Measurements from ENCODE around the gene COL18A1. TPM values are rescaled to one million over a fixed set of nuclear protein-coding genes. Genes with fewer than 3 reads are reported as not detected.

COL18A1 gene
- total RNA-seq, 1 experiment from 2014 or later: 676 TPM

DNA sequence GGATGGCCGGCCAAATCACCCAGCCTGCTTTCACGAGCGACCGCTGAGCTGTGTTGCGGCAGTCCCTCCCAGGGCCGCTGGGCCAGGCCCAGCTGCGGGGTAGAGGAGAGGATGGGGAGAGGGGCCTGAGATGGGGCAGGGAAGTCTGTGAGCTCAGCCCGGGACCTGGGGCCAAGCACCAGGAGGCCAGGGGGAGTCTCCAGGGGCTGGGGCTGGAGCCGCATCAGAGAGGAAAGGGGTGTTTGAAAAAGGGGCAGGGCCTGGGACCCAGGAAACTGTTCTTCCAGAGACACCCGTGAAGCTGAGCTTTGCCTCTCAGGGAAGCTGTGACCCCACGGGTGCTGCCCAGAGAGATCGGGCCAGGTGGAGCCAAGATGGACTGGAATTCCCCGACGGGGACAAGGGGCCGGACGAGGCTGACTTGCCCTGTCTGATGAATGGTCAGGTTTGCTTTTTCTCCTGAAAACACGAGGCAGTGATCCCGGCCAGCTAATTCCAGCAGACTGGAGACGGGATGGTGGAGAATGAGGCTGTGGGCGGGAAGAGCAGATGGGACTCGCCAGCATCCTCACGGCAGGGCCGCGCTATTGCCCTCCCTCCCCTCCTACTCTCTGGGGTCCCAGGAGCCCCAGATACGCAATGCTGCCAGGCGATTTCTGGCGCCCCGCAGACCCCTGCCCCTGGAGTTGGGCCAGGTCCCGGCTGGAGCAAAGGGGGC is 40.3 kb upstream of the COL18A1 start:
- Histone ChIP-seq H3K27ac (ENCODE audit: low read length) (peak overlapping the region; percentile 93), H3K4me1 (ENCODE audit: control insufficient read depth, insufficient read depth, low read length) (peaks cover 64% of the 10 kb centered on the region), H3K4me3 (ENCODE audit: low read depth in 2 of 2, low read length in 2 of 2) (no peak overlapping the region), H3K36me3 (ENCODE audit: control insufficient read depth, insufficient read depth, low read length) (no peaks in the 10 kb centered on the region), H3K9me3 (ENCODE audit: control insufficient read depth, insufficient read depth, low read depth, low read length) (no peaks in the 10 kb centered on the region), H3K27me3 (ENCODE audit: control insufficient read depth, insufficient read depth, low read length) (no peaks in the 10 kb centered on the region)
- ATAC-seq: peak; percentile 62
- TF ChIP-seq SIN3A (IDR thresholded peaks at IDR 0.05; ENCODE audit: borderline replicate concordance, insufficient read depth, low read depth, low read length) (no peak), POLR2AphosphoS5 (IDR thresholded peaks at IDR 0.05; ENCODE audit: low read depth, low read length) (no peak), TCF7L2 (IDR thresholded peaks at IDR 0.05; ENCODE audit: low read depth, low read length) (no peak)
- TF ChIP-seq, protein P1, sequence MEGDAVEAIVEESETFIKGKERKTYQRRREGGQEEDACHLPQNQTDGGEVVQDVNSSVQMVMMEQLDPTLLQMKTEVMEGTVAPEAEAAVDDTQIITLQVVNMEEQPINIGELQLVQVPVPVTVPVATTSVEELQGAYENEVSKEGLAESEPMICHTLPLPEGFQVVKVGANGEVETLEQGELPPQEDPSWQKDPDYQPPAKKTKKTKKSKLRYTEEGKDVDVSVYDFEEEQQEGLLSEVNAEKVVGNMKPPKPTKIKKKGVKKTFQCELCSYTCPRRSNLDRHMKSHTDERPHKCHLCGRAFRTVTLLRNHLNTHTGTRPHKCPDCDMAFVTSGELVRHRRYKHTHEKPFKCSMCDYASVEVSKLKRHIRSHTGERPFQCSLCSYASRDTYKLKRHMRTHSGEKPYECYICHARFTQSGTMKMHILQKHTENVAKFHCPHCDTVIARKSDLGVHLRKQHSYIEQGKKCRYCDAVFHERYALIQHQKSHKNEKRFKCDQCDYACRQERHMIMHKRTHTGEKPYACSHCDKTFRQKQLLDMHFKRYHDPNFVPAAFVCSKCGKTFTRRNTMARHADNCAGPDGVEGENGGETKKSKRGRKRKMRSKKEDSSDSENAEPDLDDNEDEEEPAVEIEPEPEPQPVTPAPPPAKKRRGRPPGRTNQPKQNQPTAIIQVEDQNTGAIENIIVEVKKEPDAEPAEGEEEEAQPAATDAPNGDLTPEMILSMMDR (IDR thresholded peaks at IDR 0.05): no peak
- TF ChIP-seq, protein P2, sequence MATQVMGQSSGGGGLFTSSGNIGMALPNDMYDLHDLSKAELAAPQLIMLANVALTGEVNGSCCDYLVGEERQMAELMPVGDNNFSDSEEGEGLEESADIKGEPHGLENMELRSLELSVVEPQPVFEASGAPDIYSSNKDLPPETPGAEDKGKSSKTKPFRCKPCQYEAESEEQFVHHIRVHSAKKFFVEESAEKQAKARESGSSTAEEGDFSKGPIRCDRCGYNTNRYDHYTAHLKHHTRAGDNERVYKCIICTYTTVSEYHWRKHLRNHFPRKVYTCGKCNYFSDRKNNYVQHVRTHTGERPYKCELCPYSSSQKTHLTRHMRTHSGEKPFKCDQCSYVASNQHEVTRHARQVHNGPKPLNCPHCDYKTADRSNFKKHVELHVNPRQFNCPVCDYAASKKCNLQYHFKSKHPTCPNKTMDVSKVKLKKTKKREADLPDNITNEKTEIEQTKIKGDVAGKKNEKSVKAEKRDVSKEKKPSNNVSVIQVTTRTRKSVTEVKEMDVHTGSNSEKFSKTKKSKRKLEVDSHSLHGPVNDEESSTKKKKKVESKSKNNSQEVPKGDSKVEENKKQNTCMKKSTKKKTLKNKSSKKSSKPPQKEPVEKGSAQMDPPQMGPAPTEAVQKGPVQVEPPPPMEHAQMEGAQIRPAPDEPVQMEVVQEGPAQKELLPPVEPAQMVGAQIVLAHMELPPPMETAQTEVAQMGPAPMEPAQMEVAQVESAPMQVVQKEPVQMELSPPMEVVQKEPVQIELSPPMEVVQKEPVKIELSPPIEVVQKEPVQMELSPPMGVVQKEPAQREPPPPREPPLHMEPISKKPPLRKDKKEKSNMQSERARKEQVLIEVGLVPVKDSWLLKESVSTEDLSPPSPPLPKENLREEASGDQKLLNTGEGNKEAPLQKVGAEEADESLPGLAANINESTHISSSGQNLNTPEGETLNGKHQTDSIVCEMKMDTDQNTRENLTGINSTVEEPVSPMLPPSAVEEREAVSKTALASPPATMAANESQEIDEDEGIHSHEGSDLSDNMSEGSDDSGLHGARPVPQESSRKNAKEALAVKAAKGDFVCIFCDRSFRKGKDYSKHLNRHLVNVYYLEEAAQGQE (IDR thresholded peaks at IDR 0.05; ENCODE audit: insufficient read depth in 1 of 2, low read depth in 2 of 2, low read length in 1 of 2): no peak
- no peak for DNase-seq (ENCODE audit: low read depth, low spot score)
- CTCF ChIA-PET: interaction anchor here (0.6 kb wide), 1 partner anchor 40 kb away, joined by 4 read pairs; no protein-coding TSS in a partner anchor
- intact Hi-C loops (cut with micrococcal nuclease; ENCODE audit: unreplicated experiment) (no loop called here), in situ Hi-C loops (cut with HindIII; ENCODE audit: low pct_unique_long_range_greater_than_20kb, low sequenced_read_pairs) (no loop called here)
- BruUV-seq (replicated peaks): no TSS peak
- POLR2A ChIA-PET: interaction anchor here (0.8 kb wide), 1 partner anchor 35 kb away, joined by 3 read pairs; no protein-coding TSS in a partner anchor

DNA sequence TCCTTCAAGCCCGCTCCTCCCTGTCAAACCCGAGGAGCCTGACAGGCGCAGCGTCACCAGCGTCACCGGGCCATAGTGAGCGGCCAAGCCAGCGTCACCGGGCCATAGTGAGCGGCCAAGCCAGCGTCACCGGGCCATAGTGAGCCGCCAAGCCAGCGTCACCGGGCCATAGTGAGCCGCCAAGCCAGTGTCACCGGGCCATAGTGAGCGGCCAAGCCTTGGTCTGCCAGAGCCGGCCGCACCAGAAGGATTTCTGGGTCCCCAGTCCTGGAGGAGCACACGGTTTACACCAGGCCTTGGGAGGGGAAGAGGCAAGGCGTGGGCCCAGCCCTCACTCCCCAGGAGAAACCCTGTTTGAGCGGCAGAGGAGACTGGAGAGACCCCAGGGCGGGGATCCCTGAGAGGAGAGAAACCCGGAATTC is 39.8 kb upstream of the COL18A1 start:
- ChIA-PET CTCF (no interaction called here), POLR2A (no interaction called here)
- H3K4me3 ChIP-seq (ENCODE audit: low read depth in 2 of 2, low read length in 2 of 2): no peak overlapping the region
- peak overlapping the region; percentile 93 for H3K27ac ChIP-seq (ENCODE audit: low read length)
- TF ChIP-seq, protein P1 (IDR thresholded peaks at IDR 0.05): no peak
- DNase-seq (ENCODE audit: low read depth, low spot score) (no peak), ATAC-seq (no peak)
- in situ Hi-C loops (cut with HindIII; ENCODE audit: low pct_unique_long_range_greater_than_20kb, low sequenced_read_pairs): no loop called here
- no peaks in the 10 kb centered on the region for H3K27me3 ChIP-seq (ENCODE audit: control insufficient read depth, insufficient read depth, low read length)
- no TSS peak for BruUV-seq (replicated peaks)
- H3K9me3 ChIP-seq (ENCODE audit: control insufficient read depth, insufficient read depth, low read depth, low read length): no peaks in the 10 kb centered on the region
- no peaks in the 10 kb centered on the region for H3K36me3 ChIP-seq (ENCODE audit: control insufficient read depth, insufficient read depth, low read length)
- H3K4me1 ChIP-seq (ENCODE audit: control insufficient read depth, insufficient read depth, low read length): peaks cover 62% of the 10 kb centered on the region
- intact Hi-C loops (cut with micrococcal nuclease; ENCODE audit: unreplicated experiment): no loop called here

Measured in Panc1 (cell line).